GM12865 (cell line): ENCODE data around the gene TPRKB.
"Not testable (repeated sequence)": the region's sequence is repeated elsewhere in the genome, so short reads cannot be mapped to it uniquely, and the experiment has no call there.

Source experiments
- DNase-seq: peaks from one replicate; pipeline ENCODE4 v3.0.0; 2010; ENCODE audit warnings: low read depth
- H3K4me3 ChIP-seq: 2 replicates; pipeline ENCODE4 v1.5.1; 2011; ENCODE audit warnings: mild to moderate bottlenecking, low read depth, low read length, control low read depth
- TF ChIP-seq, protein P1 (sequence below): IDR thresholded peaks from 2 replicates; pipeline ENCODE4 v1.5.1; 2011; ENCODE audit warnings: low read length, control low read depth, low read depth, inconsistent platforms; ENCODE audit not compliant: insufficient read depth; ENCODE audit errors: missing control alignments

The TPRKB gene

DNA sequence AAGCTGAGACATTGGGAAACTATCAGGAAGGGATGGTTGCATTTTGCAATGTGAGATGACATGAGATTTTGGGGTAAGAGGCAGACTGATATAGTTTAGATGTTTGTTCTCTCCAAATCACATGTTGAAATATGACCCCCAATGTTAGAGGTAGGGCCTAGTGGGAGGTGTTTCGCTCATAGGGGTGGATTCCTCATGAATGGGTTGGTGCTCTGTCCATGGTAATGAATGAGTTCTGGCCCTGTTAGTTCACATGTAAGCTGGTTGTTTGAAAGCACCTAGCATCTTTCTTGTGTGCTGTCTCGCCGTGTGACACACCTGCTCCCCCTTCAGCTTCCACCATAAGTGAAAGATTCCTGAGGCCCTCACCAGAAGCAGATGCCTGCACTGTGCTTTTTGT lies 37.7 kb downstream of the TPRKB start:
- DNase-seq: no peak
- H3K4me3 ChIP-seq: no peak overlapping the region
- TF ChIP-seq, protein P1, sequence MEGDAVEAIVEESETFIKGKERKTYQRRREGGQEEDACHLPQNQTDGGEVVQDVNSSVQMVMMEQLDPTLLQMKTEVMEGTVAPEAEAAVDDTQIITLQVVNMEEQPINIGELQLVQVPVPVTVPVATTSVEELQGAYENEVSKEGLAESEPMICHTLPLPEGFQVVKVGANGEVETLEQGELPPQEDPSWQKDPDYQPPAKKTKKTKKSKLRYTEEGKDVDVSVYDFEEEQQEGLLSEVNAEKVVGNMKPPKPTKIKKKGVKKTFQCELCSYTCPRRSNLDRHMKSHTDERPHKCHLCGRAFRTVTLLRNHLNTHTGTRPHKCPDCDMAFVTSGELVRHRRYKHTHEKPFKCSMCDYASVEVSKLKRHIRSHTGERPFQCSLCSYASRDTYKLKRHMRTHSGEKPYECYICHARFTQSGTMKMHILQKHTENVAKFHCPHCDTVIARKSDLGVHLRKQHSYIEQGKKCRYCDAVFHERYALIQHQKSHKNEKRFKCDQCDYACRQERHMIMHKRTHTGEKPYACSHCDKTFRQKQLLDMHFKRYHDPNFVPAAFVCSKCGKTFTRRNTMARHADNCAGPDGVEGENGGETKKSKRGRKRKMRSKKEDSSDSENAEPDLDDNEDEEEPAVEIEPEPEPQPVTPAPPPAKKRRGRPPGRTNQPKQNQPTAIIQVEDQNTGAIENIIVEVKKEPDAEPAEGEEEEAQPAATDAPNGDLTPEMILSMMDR: no peak

DNA sequence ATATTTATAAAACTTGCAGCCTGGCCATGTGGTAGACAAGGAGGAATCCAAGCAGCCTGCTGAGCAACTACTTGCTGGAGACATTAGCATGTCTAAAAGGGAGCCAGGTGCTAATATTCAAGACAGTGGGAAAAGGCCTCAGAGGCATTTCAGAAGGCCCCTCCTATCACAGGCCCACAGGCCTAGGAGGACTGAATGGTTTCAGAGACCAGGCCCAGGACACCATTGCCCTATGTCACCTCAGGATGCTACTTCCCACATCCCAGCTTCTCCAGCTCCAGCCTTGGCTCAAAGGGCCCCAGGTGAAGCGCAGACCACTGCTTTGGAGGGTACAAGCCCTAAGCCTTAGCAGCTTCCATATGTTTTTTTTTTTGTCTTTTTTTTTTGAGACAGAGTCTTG lies 39.0 kb downstream of the TPRKB start:
- no peak overlapping the region for H3K4me3 ChIP-seq
- no peak for DNase-seq
- TF ChIP-seq, protein P1: no peak

DNA sequence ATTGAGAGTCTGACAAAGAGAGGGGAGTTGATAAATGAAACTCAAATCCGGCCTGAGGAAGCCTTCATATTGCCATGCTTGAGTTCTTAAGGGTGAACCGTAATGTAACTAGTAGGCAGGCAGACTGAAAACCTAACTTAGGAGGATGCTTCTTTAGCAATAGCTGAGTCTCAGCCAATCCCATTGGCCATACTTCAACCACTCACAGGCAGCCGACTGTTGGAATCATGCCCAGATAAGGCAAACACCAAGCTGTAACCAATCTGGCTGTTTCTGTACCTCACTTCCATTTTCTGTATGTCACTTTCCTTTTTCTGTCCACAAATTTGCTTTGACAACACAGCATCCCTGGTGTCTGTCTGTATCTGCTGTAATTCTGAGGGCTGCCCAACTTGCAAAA lies 39.5 kb downstream of the TPRKB start:
- DNase-seq: peak; percentile 11
- TF ChIP-seq, protein P1: no peak
- H3K4me3 ChIP-seq: no peak overlapping the region

DNA sequence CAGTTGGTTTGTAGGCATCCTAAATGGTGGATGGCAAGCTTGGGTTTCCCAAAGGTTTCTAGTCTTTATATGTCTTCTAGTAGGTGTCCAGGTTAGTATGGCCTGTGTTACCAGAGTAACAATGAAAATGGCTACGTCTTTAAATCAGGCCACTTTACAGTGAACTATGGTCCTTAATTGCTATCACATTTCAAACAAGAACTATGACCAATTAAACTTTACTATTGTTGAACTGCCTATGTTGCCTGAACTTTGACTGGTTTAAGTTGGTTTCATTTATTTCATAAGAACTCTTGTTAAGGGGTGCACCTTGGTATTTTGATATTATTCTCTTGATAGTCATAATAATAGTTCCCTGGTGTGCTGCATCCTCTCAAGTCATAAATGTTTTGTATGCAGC lies 40.2 kb downstream of the TPRKB start:
- not testable (repeated sequence) for H3K4me3 ChIP-seq, DNase-seq

DNA sequence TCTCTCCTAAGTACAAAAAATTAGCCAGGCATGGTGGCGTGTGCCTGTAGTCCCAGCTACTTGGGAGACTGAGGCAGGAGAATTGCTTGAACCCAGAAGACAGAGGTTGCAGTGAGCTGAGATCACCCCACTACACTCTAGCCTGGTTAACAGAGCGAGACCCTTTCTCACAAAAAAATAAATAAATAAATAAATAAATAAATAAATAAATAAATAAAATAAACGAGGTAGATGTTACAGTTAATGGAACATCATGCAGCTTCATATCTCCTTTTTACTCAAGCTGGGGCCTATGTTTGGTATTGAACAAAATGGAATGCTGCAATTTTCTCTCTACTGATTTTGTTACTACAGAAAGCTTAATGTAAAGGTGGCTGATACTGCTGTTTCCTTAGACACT lies 40.6 kb downstream of the TPRKB start:
- not testable (repeated sequence) for DNase-seq, H3K4me3 ChIP-seq

DNA sequence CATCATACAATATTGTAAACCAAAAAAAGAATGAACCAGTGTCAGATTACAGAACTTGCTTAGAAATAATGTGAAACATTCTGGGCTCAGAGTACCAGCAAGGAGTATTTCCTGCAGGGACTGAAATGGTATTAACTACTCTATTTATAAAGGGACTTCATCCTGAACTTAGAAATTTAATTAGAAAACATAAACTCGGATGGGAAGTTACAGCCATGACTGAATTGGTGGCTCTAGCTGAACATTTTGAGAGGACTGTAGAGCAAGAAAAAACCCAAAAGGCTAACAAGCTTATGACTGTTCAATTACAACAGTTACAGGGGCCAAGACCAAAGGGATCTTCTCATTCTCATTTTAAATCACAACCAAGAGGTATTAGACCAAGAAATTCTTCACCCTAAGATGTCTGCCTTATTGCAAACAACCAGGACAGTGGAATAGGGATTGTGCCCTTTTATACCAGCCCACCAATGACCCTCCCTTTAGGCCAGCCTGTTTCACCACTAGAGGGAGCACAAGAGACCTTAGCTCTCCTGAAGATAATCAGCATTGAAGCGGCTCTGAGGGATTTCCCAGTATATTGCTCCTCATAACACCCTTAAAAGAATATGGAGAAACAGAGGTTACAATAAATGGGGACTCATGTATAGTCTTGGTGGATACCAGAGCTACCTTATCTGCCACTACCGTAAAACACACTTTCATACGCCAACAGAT lies 46.6 kb downstream of the TPRKB start:
- TF ChIP-seq, protein P1: peak; percentile 54
- H3K4me3 ChIP-seq: not testable (repeated sequence)
- DNase-seq: peak; percentile 42

DNA sequence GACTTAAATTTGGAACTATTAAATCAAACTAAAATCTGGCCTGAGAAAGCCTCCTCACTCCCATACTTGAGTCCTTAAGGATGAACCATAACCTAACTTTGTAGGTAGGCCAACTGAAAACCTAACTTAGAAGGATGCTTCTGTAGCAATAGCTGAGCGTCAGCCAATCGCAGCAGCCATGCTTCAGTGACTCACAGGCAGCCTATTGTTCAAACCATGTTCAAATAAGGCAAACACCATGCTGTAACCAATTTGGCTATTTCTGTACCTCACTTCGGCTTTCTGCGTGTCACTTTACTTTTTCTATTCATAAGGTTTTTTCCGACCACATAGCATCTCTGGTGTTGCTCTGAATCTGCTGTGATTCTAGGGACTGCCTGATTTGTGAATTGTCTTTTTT lies 48.7 kb downstream of the TPRKB start:
- H3K4me3 ChIP-seq, DNase-seq: not testable (repeated sequence)

DNA sequence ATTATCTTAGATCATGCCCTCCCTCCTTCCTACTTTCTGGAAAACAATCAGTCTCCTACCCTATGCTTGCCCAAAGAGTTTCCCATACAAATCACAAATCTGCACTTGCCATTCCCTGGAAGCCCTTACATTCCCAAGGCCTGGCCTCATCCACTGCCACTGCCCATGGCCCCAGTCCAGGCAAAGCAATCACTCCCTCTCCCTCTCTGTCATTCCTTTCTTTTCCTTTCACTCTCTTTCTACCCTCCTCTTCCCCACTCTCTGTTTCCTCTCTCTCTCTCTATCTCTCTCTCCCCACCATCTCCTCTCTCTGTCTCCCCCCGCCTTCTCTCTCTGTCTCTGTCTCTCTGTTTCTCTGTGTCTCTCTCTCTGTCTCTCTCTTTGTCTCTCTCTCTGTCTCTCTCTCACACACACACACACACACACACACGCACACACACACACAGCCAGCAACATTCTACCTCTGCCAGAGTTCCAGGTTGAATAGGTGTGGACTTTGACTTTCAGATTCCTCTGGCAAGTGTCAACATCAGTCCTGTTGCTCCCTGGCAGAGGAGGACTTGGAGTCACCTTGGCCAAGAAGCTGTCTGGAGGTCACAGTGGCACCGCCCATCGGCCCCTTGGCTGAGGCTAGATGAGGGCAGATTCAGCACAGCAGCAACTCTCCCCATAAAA lies 51.2 kb downstream of the TPRKB start:
- TF ChIP-seq, protein P1: no peak
- DNase-seq: no peak
- no peak overlapping the region for H3K4me3 ChIP-seq

DNA sequence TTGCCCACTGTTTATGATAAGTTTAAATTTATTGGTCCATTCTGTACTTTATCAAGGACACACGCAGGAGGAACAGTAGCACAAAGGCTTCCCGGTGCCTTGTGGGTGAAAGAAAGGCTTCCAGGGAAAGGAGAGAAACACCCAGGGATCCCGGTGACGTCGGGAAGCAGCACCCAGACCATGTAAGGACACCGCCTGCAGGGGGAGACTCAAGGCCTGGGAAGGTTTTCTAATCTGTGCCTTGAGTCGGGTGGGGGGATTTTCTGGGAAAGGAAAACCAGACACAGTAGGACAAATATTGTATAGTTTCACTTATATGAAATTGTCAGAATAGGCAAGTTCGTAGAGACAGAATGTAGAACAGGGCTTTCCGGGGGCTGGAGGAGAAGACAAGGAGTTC lies 52.2 kb downstream of the TPRKB start:
- not testable (repeated sequence) for DNase-seq, H3K4me3 ChIP-seq

DNA sequence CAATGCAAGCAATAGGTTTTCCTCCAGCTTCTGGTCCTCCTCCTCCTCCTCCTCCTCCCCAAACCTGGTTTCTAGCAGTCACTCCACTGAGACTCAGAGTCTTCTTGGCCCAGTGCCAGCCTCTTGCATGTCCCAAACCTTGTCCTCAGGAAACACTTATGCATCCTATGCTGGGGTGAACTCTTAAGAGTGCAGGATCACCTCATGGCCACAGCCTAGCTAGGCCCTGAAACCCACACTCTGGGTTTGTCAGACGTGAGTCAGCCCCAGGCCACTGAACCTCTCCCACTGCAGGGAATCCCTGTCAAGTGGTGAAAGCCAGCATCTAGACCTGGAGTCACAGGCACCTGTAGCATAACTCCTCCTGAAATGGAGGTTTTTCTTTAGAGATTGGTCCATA lies 52.8 kb downstream of the TPRKB start:
- DNase-seq, H3K4me3 ChIP-seq: not testable (repeated sequence)
